HG03520 (cell line): ENCODE results near the gene RPL15.
"Not testable (repeated sequence)": the region's sequence is repeated elsewhere in the genome, so short reads cannot be mapped to it uniquely, and the experiment has no call there.

Source experiments
- ATAC-seq: cut with Tn5 transposase; IDR thresholded peaks from one replicate; pipeline ENCODE4 v1.9.1; 2021; ENCODE audit warnings: mild to moderate bottlenecking, moderate library complexity; ENCODE audit not compliant: unreplicated experiment

Gene RPL15

GRCh38 chr3:23889386-23889785 lies 27.5 kb upstream of the RPL15 start:
- no peak for ATAC-seq

- ATAC-seq, result no peak
Observed at GRCh38 chr3:23889950-23890349, 27.0 kb upstream of the RPL15 start.

GRCh38 chr3:23894254-23895061 lies 22.5 kb upstream of the RPL15 start:
- ATAC-seq, result no peak

- no peak for ATAC-seq
Observed at GRCh38 chr3:23895181-23895580, 21.8 kb upstream of the RPL15 start.

GRCh38 chr3:23900744-23901143 lies 16.2 kb upstream of the RPL15 start:
- no peak for ATAC-seq

GRCh38 chr3:23904545-23904944 lies 12.4 kb upstream of the RPL15 start:
- ATAC-seq, result no peak

- no peak for ATAC-seq
Observed at GRCh38 chr3:23909341-23909740, 7.6 kb upstream of the RPL15 start.

- ATAC-seq, result no peak
Observed at GRCh38 chr3:23911397-23911796, 5.5 kb upstream of the RPL15 start.

GRCh38 chr3:23912335-23912734 lies 4.6 kb upstream of the RPL15 start:
- not testable (repeated sequence) for ATAC-seq

- no peak for ATAC-seq
Observed at GRCh38 chr3:23913182-23913581, 3.8 kb upstream of the RPL15 start.

- ATAC-seq, result no peak
Observed at GRCh38 chr3:23913873-23914743, 2.8 kb upstream of the RPL15 start.

GRCh38 chr3:23915537-23916108 lies 1.3 kb upstream of the RPL15 start:
- no peak for ATAC-seq

- ATAC-seq, result peak; percentile 38
Observed at GRCh38 chr3:23916152-23916885, 613 bp upstream of the RPL15 start.

- not testable (repeated sequence) for ATAC-seq
Observed at GRCh38 chr3:23917679-23918303, 859 bp downstream of the RPL15 start.

- not testable (repeated sequence) for ATAC-seq
Observed at GRCh38 chr3:23918331-23918730, 1.4 kb downstream of the RPL15 start.

- no peak for ATAC-seq
Observed at GRCh38 chr3:23919628-23920027, 2.7 kb downstream of the RPL15 start.

- no peak for ATAC-seq
Observed at GRCh38 chr3:23920151-23920655, 3.3 kb downstream of the RPL15 start.

- ATAC-seq, result no peak
Observed at GRCh38 chr3:23921052-23921511, 4.2 kb downstream of the RPL15 start.

GRCh38 chr3:23923786-23924185 lies 6.9 kb downstream of the RPL15 start:
- no peak for ATAC-seq

GRCh38 chr3:23926246-23926645 lies 9.3 kb downstream of the RPL15 start:
- ATAC-seq, result no peak
